Liver (tissue), 9 donors: ENCODE measurements around the gene PAX7. TPM values are rescaled to one million over a fixed set of nuclear protein-coding genes. Genes with fewer than 3 reads are reported as not detected.

ENCODE experiments used
- DNase-seq: peaks from one replicate; pipeline ENCODE4 v3.0.0-alpha.2; 2017; ENCODE audit warnings: low spot score
- H3K27ac ChIP-seq, 2 donors: one replicate each; pipeline ENCODE4 v1.7.0; 2013; ENCODE audit warnings: inconsistent platforms in 2 of 2, low read length in 2 of 2, control low read depth in 1 of 2, low read depth in 1 of 2, mild to moderate bottlenecking in 1 of 2
- H3K27me3 ChIP-seq, 4 donors: one replicate each; pipeline versions ENCODE4 v1.6.1 to v1.7.0; 2013; ENCODE audit warnings: low read length in 3 of 4, inconsistent platforms in 1 of 4, mild to moderate bottlenecking in 1 of 4, moderate library complexity in 1 of 4; ENCODE audit not compliant: control insufficient read depth in 4 of 4, insufficient read depth in 4 of 4
- H3K36me3 ChIP-seq, 4 donors: one replicate each; pipeline versions ENCODE4 v1.6.1 to v1.7.0; 2013; ENCODE audit warnings: low read length in 3 of 4, mild to moderate bottlenecking in 3 of 4, low read depth in 1 of 4, moderate library complexity in 1 of 4; ENCODE audit not compliant: control insufficient read depth in 4 of 4, insufficient read depth in 3 of 4
- H3K4me1 ChIP-seq, 4 donors: one replicate each; pipeline versions ENCODE4 v1.6.1 to v1.7.0; 2013; ENCODE audit warnings: low read length in 3 of 4, mild to moderate bottlenecking in 3 of 4, moderate library complexity in 1 of 4; ENCODE audit not compliant: control insufficient read depth in 4 of 4, insufficient read depth in 4 of 4
- H3K4me3 ChIP-seq, 3 donors: one replicate each; pipeline versions ENCODE4 v1.6.1 to v1.7.0; 2013; ENCODE audit warnings: low read length in 3 of 3, control low read depth in 1 of 3, low read depth in 1 of 3, mild to moderate bottlenecking in 1 of 3
- H3K9ac ChIP-seq, 2 donors: one replicate each; pipeline ENCODE4 v1.7.0; 2013; ENCODE audit warnings: low read length in 2 of 2, mild to moderate bottlenecking in 2 of 2, moderate library complexity in 2 of 2, control low read depth in 1 of 2, low read depth in 1 of 2
- H3K9me3 ChIP-seq, 4 donors: one replicate each; pipeline versions ENCODE4 v1.6.1 to v1.7.0; 2013; ENCODE audit warnings: low read length in 3 of 4; ENCODE audit not compliant: control insufficient read depth in 4 of 4
- EGR1 ChIP-seq, 2 donors: IDR thresholded peaks; 2 replicates each; pipeline ENCODE4 v1.6.1; 2016 to 2018; ENCODE audit warnings: antibody characterized with exemption in 2 of 2, low read depth in 2 of 2
- FOXA1 ChIP-seq: IDR thresholded peaks from 2 replicates; pipeline ENCODE4 v1.6.1; 2016; ENCODE audit warnings: antibody characterized with exemption
- FOXA2 ChIP-seq: IDR thresholded peaks from 2 replicates; pipeline ENCODE4 v1.6.1; 2016; ENCODE audit warnings: antibody characterized with exemption
- GABPA ChIP-seq, 2 donors: IDR thresholded peaks in 1 of 2; conservative IDR thresholded peaks in 1 of 2; 2 replicates each; pipeline ENCODE4 v1.6.1; 2016; ENCODE audit warnings: antibody characterized with exemption in 2 of 2, mild to moderate bottlenecking in 1 of 2, moderate library complexity in 1 of 2
- HNF4A ChIP-seq, 2 donors: conservative IDR thresholded peaks; 2 replicates each; pipeline ENCODE4 v1.6.1; 2016; ENCODE audit warnings: antibody characterized with exemption in 2 of 2, mild to moderate bottlenecking in 2 of 2
- HNF4G ChIP-seq: IDR thresholded peaks from 2 replicates; pipeline ENCODE4 v1.6.1; 2016; ENCODE audit warnings: antibody characterized with exemption
- JUND ChIP-seq, 2 donors: IDR thresholded peaks; 2 replicates each; pipeline ENCODE4 v1.6.1; 2016; ENCODE audit warnings: antibody characterized with exemption in 2 of 2
- MAX ChIP-seq: IDR thresholded peaks from 2 replicates; pipeline ENCODE4 v1.6.1; 2016; ENCODE audit warnings: antibody characterized with exemption
- NR2F2 ChIP-seq: IDR thresholded peaks from 2 replicates; pipeline ENCODE4 v1.6.1; 2016; ENCODE audit warnings: antibody characterized with exemption
- RAD21 ChIP-seq, 2 donors: IDR thresholded peaks; 2 replicates each; pipeline ENCODE4 v1.6.1; 2016; ENCODE audit warnings: antibody characterized with exemption in 2 of 2, mild to moderate bottlenecking in 2 of 2
- TAF1 ChIP-seq: conservative IDR thresholded peaks from 2 replicates; pipeline ENCODE4 v1.6.1; 2016; ENCODE audit warnings: antibody characterized with exemption, mild to moderate bottlenecking
- YY1 ChIP-seq: IDR thresholded peaks from 2 replicates; pipeline ENCODE4 v1.6.1; 2016; ENCODE audit warnings: antibody characterized with exemption, mild to moderate bottlenecking
- ZBTB33 ChIP-seq: IDR thresholded peaks from 2 replicates; pipeline ENCODE4 v1.6.1; 2016; ENCODE audit warnings: antibody characterized with exemption
- WGBS: extraction: QIAGEN DNeasy Blood & Tissue Kit; methylation state at CpG from one replicate; pipeline ENCODE4 v1.1.7; 2013; 5-methylcytosine and 5-hydroxymethylcytosine counted together
- polyA plus RNA-seq, 2 donors: library from polyadenylated mRNA; stranded (reverse) in 1 of 2; unstranded in 1 of 2; fragments of 200-250 nt in 1 of 2; fragments of >200 nt in 1 of 2; fragmentation: Nextera tagmentation in 1 of 2; extraction: Ambion mirVana in 1 of 2; gene quantifications; one replicate each; pipeline versions ENCODE4 v1.2.1 to v1.2.3, GENCODE V29; 2013 to 2015
- total RNA-seq, 2 donors: library from RNA; depleted of rRNA; stranded (reverse); fragments of >200 nt; gene quantifications; one replicate each; pipeline ENCODE4 v1.2.3, GENCODE V29; 2014
- TF ChIP-seq, protein P1 (sequence below): fragments of 150-350 bp; IDR thresholded peaks from 2 replicates; pipeline ENCODE4 v1.5.1; 2017; ENCODE audit warnings: improper control_type of control experiment, low read depth, low read length; ENCODE audit not compliant: missing input control
- TF ChIP-seq, protein P2 (sequence below): IDR thresholded peaks from 2 replicates; pipeline ENCODE4 v1.6.1; 2016; ENCODE audit warnings: antibody characterized with exemption, mild to moderate bottlenecking
- donor health status: healthy.
- donor health status: healthy.
- donor health status: healthy.
- donor health status: healthy.
- donor health status: healthy.

Gene PAX7
- total and polyA plus RNA-seq, 4 donors, result not detected

GRCh38 chr1:18618546-18619466 is 11.8 kb upstream of the PAX7 start (continued):
- TF ChIP-seq, protein P1, sequence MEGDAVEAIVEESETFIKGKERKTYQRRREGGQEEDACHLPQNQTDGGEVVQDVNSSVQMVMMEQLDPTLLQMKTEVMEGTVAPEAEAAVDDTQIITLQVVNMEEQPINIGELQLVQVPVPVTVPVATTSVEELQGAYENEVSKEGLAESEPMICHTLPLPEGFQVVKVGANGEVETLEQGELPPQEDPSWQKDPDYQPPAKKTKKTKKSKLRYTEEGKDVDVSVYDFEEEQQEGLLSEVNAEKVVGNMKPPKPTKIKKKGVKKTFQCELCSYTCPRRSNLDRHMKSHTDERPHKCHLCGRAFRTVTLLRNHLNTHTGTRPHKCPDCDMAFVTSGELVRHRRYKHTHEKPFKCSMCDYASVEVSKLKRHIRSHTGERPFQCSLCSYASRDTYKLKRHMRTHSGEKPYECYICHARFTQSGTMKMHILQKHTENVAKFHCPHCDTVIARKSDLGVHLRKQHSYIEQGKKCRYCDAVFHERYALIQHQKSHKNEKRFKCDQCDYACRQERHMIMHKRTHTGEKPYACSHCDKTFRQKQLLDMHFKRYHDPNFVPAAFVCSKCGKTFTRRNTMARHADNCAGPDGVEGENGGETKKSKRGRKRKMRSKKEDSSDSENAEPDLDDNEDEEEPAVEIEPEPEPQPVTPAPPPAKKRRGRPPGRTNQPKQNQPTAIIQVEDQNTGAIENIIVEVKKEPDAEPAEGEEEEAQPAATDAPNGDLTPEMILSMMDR, result no peak
- TF ChIP-seq JUND (IDR thresholded peaks at IDR 0.05), result no peak

DNA sequence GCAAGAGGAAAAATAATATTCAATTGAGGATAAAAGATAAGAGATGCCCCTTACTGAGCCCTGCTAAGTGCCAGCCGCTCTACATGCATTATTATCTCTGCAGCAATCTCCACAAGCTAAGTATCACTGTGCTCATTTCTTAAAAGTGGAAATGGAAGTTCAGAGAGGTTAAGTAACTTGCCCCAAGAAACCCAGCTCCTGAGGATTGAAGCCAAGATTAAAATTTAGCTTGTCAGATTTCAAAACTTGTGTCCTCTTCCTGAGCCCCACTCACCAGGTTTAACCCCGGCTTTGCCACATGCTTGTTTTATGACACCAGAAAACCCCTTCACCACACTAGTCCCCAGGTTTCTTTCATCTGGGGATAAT is 11.2 kb upstream of the PAX7 start:
- TF ChIP-seq ZBTB33, result no peak
- TF ChIP-seq, protein P1, result no peak
- TF ChIP-seq JUND (IDR thresholded peaks at IDR 0.05), result no peak
- no peak for TF ChIP-seq YY1
- TF ChIP-seq, protein P2, sequence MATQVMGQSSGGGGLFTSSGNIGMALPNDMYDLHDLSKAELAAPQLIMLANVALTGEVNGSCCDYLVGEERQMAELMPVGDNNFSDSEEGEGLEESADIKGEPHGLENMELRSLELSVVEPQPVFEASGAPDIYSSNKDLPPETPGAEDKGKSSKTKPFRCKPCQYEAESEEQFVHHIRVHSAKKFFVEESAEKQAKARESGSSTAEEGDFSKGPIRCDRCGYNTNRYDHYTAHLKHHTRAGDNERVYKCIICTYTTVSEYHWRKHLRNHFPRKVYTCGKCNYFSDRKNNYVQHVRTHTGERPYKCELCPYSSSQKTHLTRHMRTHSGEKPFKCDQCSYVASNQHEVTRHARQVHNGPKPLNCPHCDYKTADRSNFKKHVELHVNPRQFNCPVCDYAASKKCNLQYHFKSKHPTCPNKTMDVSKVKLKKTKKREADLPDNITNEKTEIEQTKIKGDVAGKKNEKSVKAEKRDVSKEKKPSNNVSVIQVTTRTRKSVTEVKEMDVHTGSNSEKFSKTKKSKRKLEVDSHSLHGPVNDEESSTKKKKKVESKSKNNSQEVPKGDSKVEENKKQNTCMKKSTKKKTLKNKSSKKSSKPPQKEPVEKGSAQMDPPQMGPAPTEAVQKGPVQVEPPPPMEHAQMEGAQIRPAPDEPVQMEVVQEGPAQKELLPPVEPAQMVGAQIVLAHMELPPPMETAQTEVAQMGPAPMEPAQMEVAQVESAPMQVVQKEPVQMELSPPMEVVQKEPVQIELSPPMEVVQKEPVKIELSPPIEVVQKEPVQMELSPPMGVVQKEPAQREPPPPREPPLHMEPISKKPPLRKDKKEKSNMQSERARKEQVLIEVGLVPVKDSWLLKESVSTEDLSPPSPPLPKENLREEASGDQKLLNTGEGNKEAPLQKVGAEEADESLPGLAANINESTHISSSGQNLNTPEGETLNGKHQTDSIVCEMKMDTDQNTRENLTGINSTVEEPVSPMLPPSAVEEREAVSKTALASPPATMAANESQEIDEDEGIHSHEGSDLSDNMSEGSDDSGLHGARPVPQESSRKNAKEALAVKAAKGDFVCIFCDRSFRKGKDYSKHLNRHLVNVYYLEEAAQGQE, result no peak
- TF ChIP-seq NR2F2, result no peak
- TF ChIP-seq FOXA2, result no peak
- no peak for TF ChIP-seq EGR1 (IDR thresholded peaks at IDR 0.05; ENCODE audit: low read depth in 2 of 2)
- TF ChIP-seq FOXA1, result no peak
- TF ChIP-seq TAF1, result no peak
- TF ChIP-seq RAD21 (IDR thresholded peaks at IDR 0.05), result no peak
- TF ChIP-seq GABPA (IDR thresholded peaks at IDR 0.05 in 1 of 2, conservative IDR thresholded peaks at IDR 0.05 in 1 of 2), result no peak
- TF ChIP-seq HNF4G, result no peak
- TF ChIP-seq MAX, result no peak
- no peak for TF ChIP-seq HNF4A (conservative IDR thresholded peaks at IDR 0.05)
- Histone ChIP-seq H3K4me1 (no peaks in the 10 kb centered on the region), H3K9me3 (no peaks in the 10 kb centered on the region), H3K27ac (no peak overlapping the region), H3K9ac (no peak overlapping the region), H3K27me3 (peaks cover 0 to 9% (median 4%) of the 10 kb centered on the region in 4 donors), H3K36me3 (no peaks in the 10 kb centered on the region), H3K4me3 (no peak overlapping the region)
- WGBS, result 58% methylated on average over 2 of the region's 2 CpGs
- no peak for DNase-seq
